ENCODE data around the gene MGAT2. TPM values are rescaled to one million over a fixed set of nuclear protein-coding genes. Genes with fewer than 3 reads are reported as not detected.

The MGAT2 gene
- total and polyA plus RNA-seq, 9 of the 15 experiments (the other 6 are each of a cell fraction or from before 2014, with no cell fraction given): 0.03 to 33.3 (median 24.6) TPM; not detected in 1

DNA sequence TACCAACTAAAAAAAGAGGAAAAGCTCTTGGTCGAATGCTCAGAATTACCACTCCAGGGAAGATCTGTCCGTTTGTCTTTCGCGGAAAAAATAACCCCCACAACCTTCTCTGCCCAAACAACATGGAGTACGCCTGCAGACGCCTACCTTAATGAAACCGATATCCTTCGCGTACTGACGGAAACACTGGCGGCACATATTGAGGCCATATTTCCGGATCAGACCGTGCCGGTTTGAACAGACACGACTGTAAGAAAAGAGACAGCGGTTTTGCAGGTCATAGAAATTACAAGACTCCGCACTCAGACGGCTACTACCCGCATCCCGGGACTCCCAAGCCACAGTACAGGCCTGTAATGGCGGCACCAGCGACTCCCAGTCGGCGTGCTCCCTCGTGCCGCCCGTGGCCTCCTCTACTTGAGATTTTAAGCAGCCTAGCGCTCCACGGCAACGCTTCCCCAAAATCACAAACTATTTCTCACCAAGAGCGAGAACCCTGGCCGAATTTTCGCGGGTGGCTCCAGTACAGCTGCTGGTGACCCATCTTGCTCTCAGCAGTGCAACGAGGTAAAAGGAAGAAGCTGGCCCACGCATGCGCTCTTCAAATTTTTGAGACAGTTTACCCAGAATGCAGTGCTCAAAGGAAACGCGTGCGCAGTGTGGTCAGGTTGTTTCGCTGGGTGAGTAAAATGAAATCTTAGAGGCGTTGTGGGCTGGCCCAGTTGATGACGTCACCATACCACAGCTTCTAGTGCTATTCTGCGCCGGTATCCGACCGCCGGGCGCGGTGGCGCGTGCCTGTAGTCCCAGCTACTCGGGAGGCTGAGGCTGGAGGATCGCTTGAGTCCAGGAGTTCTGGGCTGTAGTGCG is 34.6 kb upstream of the MGAT2 start, which contains the start of gene RPS29 (continued):
- no peak for TF ChIP-seq HNRNPL (IDR thresholded peaks at IDR 0.05; ENCODE audit: low read depth, low read length)
- no peak for TF ChIP-seq ESRRB (CRISPR knock-in tag; IDR thresholded peaks at IDR 0.05; ENCODE audit: borderline replicate concordance)
- no peak for TF ChIP-seq SRF (CRISPR knock-in tag; IDR thresholded peaks at IDR 0.05)
- TF ChIP-seq RHOXF2B (CRISPR knock-in tag; conservative IDR thresholded peaks at IDR 0.05): no peak
- TF ChIP-seq, protein P1, sequence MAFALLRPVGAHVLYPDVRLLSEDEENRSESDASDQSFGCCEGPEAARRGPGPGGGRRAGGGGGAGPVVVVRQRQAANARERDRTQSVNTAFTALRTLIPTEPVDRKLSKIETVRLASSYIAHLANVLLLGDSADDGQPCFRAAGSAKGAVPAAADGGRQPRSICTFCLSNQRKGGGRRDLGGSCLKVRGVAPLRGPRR (CRISPR knock-in tag; IDR thresholded peaks at IDR 0.05): no peak
- no peak for TF ChIP-seq ZNF699 (CRISPR knock-in tag; IDR thresholded peaks at IDR 0.05; ENCODE audit: insufficient replicate concordance)
- no peak for TF ChIP-seq BRF1 (IDR thresholded peaks at IDR 0.05; ENCODE audit: borderline replicate concordance, extremely low read depth, insufficient read length)
- no peak for TF ChIP-seq HSF4 (CRISPR knock-in tag; IDR thresholded peaks at IDR 0.05; ENCODE audit: borderline replicate concordance)
- TF ChIP-seq, protein P2, sequence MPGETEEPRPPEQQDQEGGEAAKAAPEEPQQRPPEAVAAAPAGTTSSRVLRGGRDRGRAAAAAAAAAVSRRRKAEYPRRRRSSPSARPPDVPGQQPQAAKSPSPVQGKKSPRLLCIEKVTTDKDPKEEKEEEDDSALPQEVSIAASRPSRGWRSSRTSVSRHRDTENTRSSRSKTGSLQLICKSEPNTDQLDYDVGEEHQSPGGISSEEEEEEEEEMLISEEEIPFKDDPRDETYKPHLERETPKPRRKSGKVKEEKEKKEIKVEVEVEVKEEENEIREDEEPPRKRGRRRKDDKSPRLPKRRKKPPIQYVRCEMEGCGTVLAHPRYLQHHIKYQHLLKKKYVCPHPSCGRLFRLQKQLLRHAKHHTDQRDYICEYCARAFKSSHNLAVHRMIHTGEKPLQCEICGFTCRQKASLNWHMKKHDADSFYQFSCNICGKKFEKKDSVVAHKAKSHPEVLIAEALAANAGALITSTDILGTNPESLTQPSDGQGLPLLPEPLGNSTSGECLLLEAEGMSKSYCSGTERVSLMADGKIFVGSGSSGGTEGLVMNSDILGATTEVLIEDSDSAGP (CRISPR knock-in tag; IDR thresholded peaks at IDR 0.05): no peak
- TF ChIP-seq, protein P3, sequence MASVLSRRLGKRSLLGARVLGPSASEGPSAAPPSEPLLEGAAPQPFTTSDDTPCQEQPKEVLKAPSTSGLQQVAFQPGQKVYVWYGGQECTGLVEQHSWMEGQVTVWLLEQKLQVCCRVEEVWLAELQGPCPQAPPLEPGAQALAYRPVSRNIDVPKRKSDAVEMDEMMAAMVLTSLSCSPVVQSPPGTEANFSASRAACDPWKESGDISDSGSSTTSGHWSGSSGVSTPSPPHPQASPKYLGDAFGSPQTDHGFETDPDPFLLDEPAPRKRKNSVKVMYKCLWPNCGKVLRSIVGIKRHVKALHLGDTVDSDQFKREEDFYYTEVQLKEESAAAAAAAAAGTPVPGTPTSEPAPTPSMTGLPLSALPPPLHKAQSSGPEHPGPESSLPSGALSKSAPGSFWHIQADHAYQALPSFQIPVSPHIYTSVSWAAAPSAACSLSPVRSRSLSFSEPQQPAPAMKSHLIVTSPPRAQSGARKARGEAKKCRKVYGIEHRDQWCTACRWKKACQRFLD (CRISPR knock-in tag; IDR thresholded peaks at IDR 0.05): peak; percentile 49; the same call in 1 of the 2 replicates
- TF ChIP-seq ETV6 (IDR thresholded peaks at IDR 0.05; ENCODE audit: borderline replicate concordance in 1 of 2, low read depth in 2 of 2, low read length in 1 of 2): no peak
- TF ChIP-seq ETV6 (CRISPR knock-in tag; IDR thresholded peaks at IDR 0.05; ENCODE audit: borderline replicate concordance): no peak
- no peak for TF ChIP-seq SAFB (IDR thresholded peaks at IDR 0.05; ENCODE audit: borderline replicate concordance, low read depth, low read length)
- no peak for TF ChIP-seq CCNT2 (IDR thresholded peaks at IDR 0.05; ENCODE audit: borderline replicate concordance, extremely low read depth, insufficient read length, low read depth, low read length)
- no peak for TF ChIP-seq EP300 (IDR thresholded peaks at IDR 0.05; ENCODE audit: low read length)
- no peak for TF ChIP-seq HNRNPH1 (optimal IDR thresholded peaks at IDR 0.05; ENCODE audit: low read depth, low read length)
- TF ChIP-seq CREM (IDR thresholded peaks at IDR 0.05; ENCODE audit: low read depth): peak; percentile 97
- TF ChIP-seq SOX6 (IDR thresholded peaks at IDR 0.05): peak; percentile 65; the same call in 1 of the 2 replicates
- no peak for TF ChIP-seq ZKSCAN8 (CRISPR knock-in tag; IDR thresholded peaks at IDR 0.05)
- no peak for TF ChIP-seq ZNF766 (CRISPR knock-in tag; conservative IDR thresholded peaks at IDR 0.05)
- TF ChIP-seq ZNF445 (CRISPR knock-in tag; IDR thresholded peaks at IDR 0.05; ENCODE audit: low read depth): no peak
- TF ChIP-seq NR2C1 (IDR thresholded peaks at IDR 0.05): no peak
- TF ChIP-seq NR2C1 (tag; IDR thresholded peaks at IDR 0.05): no peak

All from K562 (cell line).